DOHH2 (cell line): Measurements from ENCODE around the gene SCUBE3.

ENCODE experiments used
- CTCF ChIP-seq: fragments of 200-600 bp; sonication (generic); IDR thresholded peaks from one replicate; pipeline ENCODE4 v1.5.1; 2014; ENCODE audit warnings: antibody characterized with exemption, mild to moderate bottlenecking, low read depth, low read length; ENCODE audit not compliant: poor library complexity, severe bottlenecking
- EZH2phosphoT487 ChIP-seq: fragments of 200-600 bp; sonication (generic); IDR thresholded peaks from 2 replicates; pipeline ENCODE4 v1.6.1; 2017; ENCODE audit warnings: borderline replicate concordance, mild to moderate bottlenecking, antibody characterized with exemption, low read length, moderate library complexity, mixed read lengths

GRCh38 chr6:35185302-35185681 lies 28.5 kb upstream of the SCUBE3 start:
- no peak for TF ChIP-seq EZH2phosphoT487
- TF ChIP-seq CTCF: no peak
